ENCODE measurements around the gene SIVA1. TPM values are rescaled to one million over a fixed set of nuclear protein-coding genes. Genes with fewer than 3 reads are reported as not detected.
A peak's percentile ranks its signal among the peaks of the same experiment; 100 is the strongest.

Gene SIVA1
- total and polyA plus RNA-seq, 9 donors = 2.4 to 385 (median 91.6) TPM

DNA sequence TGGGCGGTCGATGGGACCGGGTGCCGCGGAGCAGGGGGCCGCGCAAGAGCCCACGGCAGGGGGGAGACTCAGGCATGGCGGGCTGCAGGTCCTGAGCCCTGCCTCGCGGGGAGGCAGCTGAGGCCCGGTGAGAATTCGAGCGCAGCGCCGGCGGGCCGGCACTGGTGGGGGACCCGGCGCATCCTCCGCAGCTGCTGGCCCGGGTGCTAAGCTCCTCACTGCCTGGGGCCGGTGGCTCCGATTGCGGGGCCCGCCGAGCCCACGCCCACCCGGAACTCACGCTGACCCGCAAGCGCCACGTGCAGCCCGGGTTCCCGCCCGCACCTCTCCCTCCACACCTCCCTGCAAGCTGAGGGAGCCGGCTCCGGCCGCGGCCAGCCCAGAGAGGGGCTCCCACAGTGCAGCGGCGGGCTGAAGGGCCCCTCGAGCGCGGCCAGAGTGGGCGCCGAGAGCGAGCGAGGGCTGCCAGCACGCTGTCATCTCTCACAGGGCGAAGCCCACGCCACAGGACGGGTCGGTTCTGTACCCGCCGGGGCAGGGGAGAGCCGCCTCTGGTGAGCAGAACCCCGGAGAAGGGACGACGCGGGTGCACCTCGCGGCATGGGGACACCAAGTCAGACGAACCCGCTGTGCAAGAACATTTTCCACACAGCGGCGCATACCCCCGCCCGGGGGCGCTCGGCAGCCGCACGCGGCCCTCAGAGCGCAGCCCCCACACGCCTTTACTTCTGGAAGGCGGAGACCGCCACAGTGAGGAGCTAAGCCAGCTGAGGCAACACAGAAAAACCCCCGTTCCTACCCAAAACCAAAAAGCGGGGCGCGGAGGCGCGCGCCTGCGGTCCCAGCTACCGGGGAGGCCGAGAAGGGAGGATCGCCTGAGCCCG is 1.2 kb upstream of the SIVA1 start:
- Histone ChIP-seq H3K27me3 (no peaks in the 10 kb centered on the region), H3K36me3 (no peaks in the 10 kb centered on the region), H3K4me3 (peak overlapping the region; percentile 94), H3K27ac (peak overlapping the region in 1 of 2 donors; percentile 82), H3K4me1 (ENCODE audit: insufficient read depth) (peaks cover 13% of the 10 kb centered on the region), H3K9me3 (no peaks in the 10 kb centered on the region)
- TF ChIP-seq EP300 (IDR thresholded peaks at IDR 0.05) (no peak), POLR2A (IDR thresholded peaks at IDR 0.05) (no peak)
- TF ChIP-seq, protein P1, sequence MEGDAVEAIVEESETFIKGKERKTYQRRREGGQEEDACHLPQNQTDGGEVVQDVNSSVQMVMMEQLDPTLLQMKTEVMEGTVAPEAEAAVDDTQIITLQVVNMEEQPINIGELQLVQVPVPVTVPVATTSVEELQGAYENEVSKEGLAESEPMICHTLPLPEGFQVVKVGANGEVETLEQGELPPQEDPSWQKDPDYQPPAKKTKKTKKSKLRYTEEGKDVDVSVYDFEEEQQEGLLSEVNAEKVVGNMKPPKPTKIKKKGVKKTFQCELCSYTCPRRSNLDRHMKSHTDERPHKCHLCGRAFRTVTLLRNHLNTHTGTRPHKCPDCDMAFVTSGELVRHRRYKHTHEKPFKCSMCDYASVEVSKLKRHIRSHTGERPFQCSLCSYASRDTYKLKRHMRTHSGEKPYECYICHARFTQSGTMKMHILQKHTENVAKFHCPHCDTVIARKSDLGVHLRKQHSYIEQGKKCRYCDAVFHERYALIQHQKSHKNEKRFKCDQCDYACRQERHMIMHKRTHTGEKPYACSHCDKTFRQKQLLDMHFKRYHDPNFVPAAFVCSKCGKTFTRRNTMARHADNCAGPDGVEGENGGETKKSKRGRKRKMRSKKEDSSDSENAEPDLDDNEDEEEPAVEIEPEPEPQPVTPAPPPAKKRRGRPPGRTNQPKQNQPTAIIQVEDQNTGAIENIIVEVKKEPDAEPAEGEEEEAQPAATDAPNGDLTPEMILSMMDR (IDR thresholded peaks at IDR 0.05) = no peak
- peak in 4 of 5 donors; percentile 40 to 69 (median 67) for DNase-seq
- intact Hi-C loops (cut with DNase I) = no loop called here
- 74% methylated on average over 71 to 90 of the region's 90 CpGs for WGBS, 3 donors

DNA sequence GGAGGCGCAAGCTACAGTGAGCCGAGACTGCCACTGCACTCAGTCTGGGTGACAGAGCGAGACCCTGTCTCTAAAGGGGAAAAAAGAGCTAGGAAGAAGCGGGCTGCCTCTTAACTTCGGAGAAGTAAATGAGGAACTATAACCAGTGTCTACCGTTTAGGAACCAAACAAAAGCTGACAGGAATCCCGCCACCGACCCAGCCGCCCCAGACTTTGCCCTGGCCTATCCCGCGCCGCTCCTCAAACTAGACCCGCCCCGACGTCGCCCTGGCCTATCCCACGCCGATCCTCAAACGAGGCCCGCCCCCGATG is 568 bp upstream of the SIVA1 start:
- DNase-seq = no peak
- no peaks in the 10 kb centered on the region for H3K36me3 ChIP-seq
- H3K4me1 ChIP-seq (ENCODE audit: insufficient read depth) = peaks cover 13% of the 10 kb centered on the region
- H3K4me3 ChIP-seq = peak overlapping the region; percentile 94
- TF ChIP-seq, protein P1 (IDR thresholded peaks at IDR 0.05) = no peak
- TF ChIP-seq EP300 (IDR thresholded peaks at IDR 0.05) (no peak), POLR2A (IDR thresholded peaks at IDR 0.05) (no peak)
- no peaks in the 10 kb centered on the region for H3K9me3 ChIP-seq
- intact Hi-C loops (cut with DNase I) = no loop called here
- 1 to 5% (median 4%) methylated on average over 21 of the region's 21 CpGs for WGBS, 3 donors
- H3K27me3 ChIP-seq = no peaks in the 10 kb centered on the region
- peak overlapping the region in 1 of 2 donors; percentile 82 for H3K27ac ChIP-seq

DNA sequence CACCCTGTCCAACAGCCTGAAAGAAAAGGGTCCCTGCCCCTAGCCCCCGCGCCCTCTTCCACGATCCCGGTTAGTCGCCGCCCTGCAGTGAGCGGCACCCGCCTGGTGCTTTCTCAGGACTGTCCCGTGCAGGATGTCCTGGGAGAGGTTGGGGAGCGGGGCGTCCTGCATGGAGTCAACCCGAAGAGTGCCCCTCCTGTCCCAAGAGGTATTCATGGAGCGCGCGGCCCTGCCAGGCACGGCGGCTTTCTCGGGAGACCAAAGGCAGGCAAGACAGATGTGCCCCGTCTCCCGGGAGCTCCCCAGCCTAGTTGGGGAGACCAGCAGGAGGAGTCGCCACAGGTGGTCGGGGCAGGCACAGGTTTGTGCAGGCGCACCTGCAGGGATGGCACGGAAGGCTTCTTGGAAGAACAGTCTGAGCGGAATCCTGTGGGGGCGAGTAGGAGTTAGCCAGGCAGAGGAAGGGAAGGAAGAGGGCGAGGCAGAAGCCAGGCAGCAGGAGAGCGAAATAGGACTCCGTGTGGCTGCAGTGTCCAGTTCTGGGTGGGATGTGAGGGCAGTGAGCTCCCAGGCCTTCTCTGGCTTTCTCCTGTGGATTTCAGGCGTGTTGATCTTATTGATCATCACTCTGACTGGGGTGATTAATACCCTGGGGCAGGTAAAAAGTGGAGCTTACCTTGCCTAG is 723 bp downstream of the SIVA1 start:
- intact Hi-C loops (cut with DNase I) = no loop called here
- peaks cover 13% of the 10 kb centered on the region for H3K4me1 ChIP-seq (ENCODE audit: insufficient read depth)
- 1 to 3% (median 1%) methylated on average over 27 to 30 of the region's 30 CpGs for WGBS, 3 donors
- H3K36me3 ChIP-seq = no peaks in the 10 kb centered on the region
- peak overlapping the region; percentile 70 to 82 for H3K27ac ChIP-seq
- H3K4me3 ChIP-seq = peak overlapping the region; percentile 94
- no peaks in the 10 kb centered on the region for H3K27me3 ChIP-seq
- H3K9me3 ChIP-seq = no peaks in the 10 kb centered on the region
- TF ChIP-seq EP300 (IDR thresholded peaks at IDR 0.05) (no peak), POLR2A (IDR thresholded peaks at IDR 0.05) (no peak)
- TF ChIP-seq, protein P1 (IDR thresholded peaks at IDR 0.05) = no peak
- no peak for DNase-seq

DNA sequence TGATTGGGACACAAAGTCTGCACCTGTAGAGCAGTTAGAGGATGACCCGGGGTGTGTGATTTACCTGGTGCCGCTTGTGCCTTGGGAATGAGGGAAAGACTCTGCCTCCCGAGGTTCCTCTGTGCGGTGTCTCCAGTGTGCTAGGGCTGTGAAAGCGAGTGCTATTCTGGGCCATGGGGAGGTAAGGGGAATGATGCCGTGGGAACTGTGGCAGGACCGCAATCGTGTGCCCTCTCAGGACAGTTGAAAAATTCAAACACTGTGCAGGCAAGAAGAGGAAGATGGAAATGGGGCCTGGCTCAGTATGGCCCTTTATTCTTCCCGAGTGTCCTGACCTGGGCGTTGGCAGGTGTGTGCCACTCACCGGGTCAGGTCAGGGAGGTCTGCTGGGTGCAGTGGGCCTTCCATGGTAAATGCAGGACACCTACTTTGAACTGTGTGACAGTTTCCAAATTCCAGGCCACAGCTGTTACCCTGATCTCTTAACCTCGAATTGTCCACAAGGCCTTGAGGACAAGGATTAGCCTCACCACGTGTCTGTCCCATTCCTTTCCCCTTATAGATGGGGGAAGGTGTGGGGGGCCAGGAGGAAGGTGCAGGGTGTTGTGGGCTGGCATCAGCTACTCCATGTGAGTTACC is 1.4 kb downstream of the SIVA1 start:
- Histone ChIP-seq H3K36me3 (no peaks in the 10 kb centered on the region), H3K27me3 (no peaks in the 10 kb centered on the region), H3K27ac (no peak overlapping the region), H3K4me3 (peak overlapping the region; percentile 94), H3K9me3 (no peaks in the 10 kb centered on the region), H3K4me1 (ENCODE audit: insufficient read depth) (peaks cover 13% of the 10 kb centered on the region)
- TF ChIP-seq EP300 (IDR thresholded peaks at IDR 0.05) (no peak), POLR2A (IDR thresholded peaks at IDR 0.05) (no peak)
- TF ChIP-seq, protein P1 (IDR thresholded peaks at IDR 0.05) = no peak
- intact Hi-C loops (cut with DNase I) = no loop called here
- WGBS, 3 donors = 44 to 56% (median 44%) methylated on average over 13 of the region's 13 CpGs
- no peak for DNase-seq
